ENCODE results near the gene ALKBH1.
A peak's percentile ranks its signal among the peaks of the same experiment; 100 is the strongest.
"Not testable (repeated sequence)": the region's sequence is repeated elsewhere in the genome, so short reads cannot be mapped to it uniquely, and the experiment has no call there.

Gene ALKBH1

GRCh38 chr14:77707724-77708408 is at the start of gene ALKBH1, which contains the start of gene SLIRP:
Gene ALKBH1 (minus strand): TSS chr14:77708023. CDS start chr14:77708004, 19 bp downstream.
Gene SLIRP (plus strand): TSS chr14:77708103. CDS start chr14:77708112, 9 bp downstream.
- peak; percentile 88 for DNase-seq

GRCh38 chr14:77752799-77753516 is 45.1 kb upstream of the ALKBH1 start:
- DNase-seq, result no peak

GRCh38 chr14:77752266-77752665 is 44.4 kb upstream of the ALKBH1 start:
- DNase-seq, result no peak

- DNase-seq, result not testable (repeated sequence)
These were observed 39.6 kb upstream of the ALKBH1 start for GRCh38 chr14:77747425-77747824.

GRCh38 chr14:77746064-77746702 is 38.4 kb upstream of the ALKBH1 start:
- DNase-seq, result no peak

GRCh38 chr14:77741438-77741837 is 33.6 kb upstream of the ALKBH1 start:
- DNase-seq, result no peak

GRCh38 chr14:77738559-77739250 is 30.9 kb upstream of the ALKBH1 start:
- no peak for DNase-seq

GRCh38 chr14:77730976-77731497 is 23.2 kb upstream of the ALKBH1 start:
- DNase-seq, result no peak

- no peak for DNase-seq
These were observed 14.5 kb upstream of the ALKBH1 start for GRCh38 chr14:77722301-77722700.

GRCh38 chr14:77721437-77721836 is 13.6 kb upstream of the ALKBH1 start:
- DNase-seq, result no peak

- no peak for DNase-seq
These were observed 9.9 kb upstream of the ALKBH1 start for GRCh38 chr14:77717608-77718305.

- no peak for DNase-seq
These were observed 7.1 kb upstream of the ALKBH1 start for GRCh38 chr14:77714926-77715325.

- no peak for DNase-seq
These were observed 2.5 kb upstream of the ALKBH1 start for GRCh38 chr14:77710364-77710763.

- no peak for DNase-seq
These were observed 1.6 kb upstream of the ALKBH1 start for GRCh38 chr14:77709412-77709811.

GRCh38 chr14:77708749-77709148 is 926 bp upstream of the ALKBH1 start:
- no peak for DNase-seq

GRCh38 chr14:77707355-77707723 is 484 bp downstream of the ALKBH1 start:
- DNase-seq, result peak; percentile 59

- no peak for DNase-seq
These were observed 16.6 kb downstream of the ALKBH1 start for GRCh38 chr14:77691259-77691658.

GRCh38 chr14:77682158-77682553 is 25.7 kb downstream of the ALKBH1 start:
- DNase-seq, result no peak

- no peak for DNase-seq
These were observed 26.3 kb downstream of the ALKBH1 start for GRCh38 chr14:77681196-77682157.

- no peak for DNase-seq
These were observed 32.9 kb downstream of the ALKBH1 start for GRCh38 chr14:77674931-77675330.

- no peak for DNase-seq
These were observed 34.6 kb downstream of the ALKBH1 start for GRCh38 chr14:77673193-77673592.

Measured in KG1 (cell line).